Neural progenitor cell (in vitro differentiated cells): Measurements from ENCODE around the gene PPFIA3. TPM values are rescaled to one million over a fixed set of nuclear protein-coding genes. Genes with fewer than 3 reads are reported as not detected.

Experiments used
- DNase-seq: peaks from one replicate; pipeline ENCODE4 v3.0.0-alpha.2; 2016; ENCODE audit warnings: low spot score
- H2AFZ ChIP-seq: fragments of 200-600 bp; sonication (generic); replicated peaks from 2 replicates; pipeline ENCODE4 v1.6.1; 2016; ENCODE audit warnings: antibody characterized with exemption
- H3F3A ChIP-seq: fragments of 200-600 bp; sonication (generic); 2 replicates; pipeline ENCODE4 v1.6.1; 2016; ENCODE audit warnings: antibody characterized with exemption, low read depth
- H3K27ac ChIP-seq: fragments of 200-600 bp; sonication (generic); 2 replicates; pipeline ENCODE4 v1.5.1; 2016; ENCODE audit warnings: mild to moderate bottlenecking
- H3K27me3 ChIP-seq: fragments of 200-600 bp; sonication (generic); 2 replicates; pipeline ENCODE4 v1.6.1; 2016; ENCODE audit warnings: mild to moderate bottlenecking, moderate library complexity
- H3K36me3 ChIP-seq: fragments of 200-600 bp; sonication (generic); 2 replicates; pipeline ENCODE4 v1.5.1; 2016
- H3K4me1 ChIP-seq: fragments of 200-600 bp; sonication (generic); 2 replicates; pipeline ENCODE4 v1.6.1; 2016; ENCODE audit warnings: mixed run types
- H3K4me2 ChIP-seq: fragments of 200-600 bp; sonication (generic); 2 replicates; pipeline ENCODE4 v1.6.1; 2016
- H3K4me3 ChIP-seq: fragments of 200-600 bp; sonication (generic); 2 replicates; pipeline ENCODE4 v1.5.1; 2016
- H3K79me2 ChIP-seq: fragments of 200-600 bp; sonication (generic); 2 replicates; pipeline ENCODE4 v1.6.1; 2016; ENCODE audit warnings: low read depth
- H3K9ac ChIP-seq: fragments of 200-600 bp; sonication (generic); 2 replicates; pipeline ENCODE4 v1.6.1; 2016
- H3K9me3 ChIP-seq: fragments of 200-600 bp; sonication (generic); 2 replicates; pipeline ENCODE4 v1.5.1; 2016; ENCODE audit warnings: low read depth
- H4K20me1 ChIP-seq: fragments of 200-600 bp; sonication (generic); 2 replicates; pipeline ENCODE4 v1.6.1; 2016; ENCODE audit warnings: low read depth
- H3K27ac Mint-ChIP-seq: 3 replicates; pipeline ENCODE4 v1.8.0; 2021; ENCODE audit warnings: mixed read lengths
- H3K27me3 Mint-ChIP-seq: 2 replicates; pipeline ENCODE4 v1.8.0; 2022; ENCODE audit warnings: low read depth, mild to moderate bottlenecking, inconsistent platforms, moderate library complexity, mixed read lengths; ENCODE audit not compliant: insufficient read depth
- H3K36me3 Mint-ChIP-seq: 3 replicates; pipeline ENCODE4 v1.8.0; 2021; ENCODE audit warnings: mixed read lengths
- H3K4me1 Mint-ChIP-seq: 3 replicates; pipeline ENCODE4 v1.8.0; 2021; ENCODE audit warnings: mixed read lengths
- H3K4me3 Mint-ChIP-seq: 3 replicates; pipeline ENCODE4 v1.8.0; 2021; ENCODE audit warnings: mild to moderate bottlenecking, moderate library complexity, mixed read lengths
- H3K9me3 Mint-ChIP-seq: 3 replicates; pipeline ENCODE4 v1.8.0; 2020; ENCODE audit warnings: mixed read lengths
- CTCF ChIP-seq: fragments of 200-600 bp; sonication (generic); IDR thresholded peaks from 2 replicates; pipeline ENCODE4 v1.5.1; 2017; ENCODE audit warnings: antibody characterized with exemption, mild to moderate bottlenecking
- EZH2 ChIP-seq: fragments of 200-600 bp; sonication (generic); IDR thresholded peaks from 2 replicates; pipeline ENCODE4 v1.6.1; 2017; ENCODE audit warnings: antibody characterized with exemption, mild to moderate bottlenecking, moderate library complexity
- EZH2phosphoT487 ChIP-seq: fragments of 200-600 bp; sonication (generic); IDR thresholded peaks from 2 replicates; pipeline ENCODE4 v1.6.1; 2017; ENCODE audit warnings: antibody characterized with exemption
- total RNA-seq: library from RNA; depleted of rRNA; stranded (reverse); fragments of >200 nt; gene quantifications from 2 replicates; pipeline ENCODE4 v1.2.3, GENCODE V29; 2015; ENCODE audit warnings: low replicate concordance

Gene PPFIA3
- total RNA-seq, 1 donor from 2014 or later, result 1.8 TPM

- TF ChIP-seq EZH2phosphoT487 (no peak), EZH2 (no peak), CTCF (no peak)
- H3K27me3 Mint-ChIP-seq, result peaks cover 10% of the 10 kb centered on the region
- Histone ChIP-seq H3K4me1 (peaks cover 4% of the 10 kb centered on the region), H3K4me3 (no peak overlapping the region), H3K4me2 (no peak overlapping the region), H3K79me2 (peaks cover 10% of the 10 kb centered on the region), H3K9me3 (no peaks in the 10 kb centered on the region), H2AFZ (no peak overlapping the region), H3K27ac (no peak overlapping the region), H3F3A (peaks cover 69% of the 10 kb centered on the region), H3K36me3 (no peaks in the 10 kb centered on the region), H4K20me1 (peaks cover 61% of the 10 kb centered on the region), H3K9ac (no peak overlapping the region), H3K27me3 (no peaks in the 10 kb centered on the region)
- H3K27ac Mint-ChIP-seq, result peak overlapping the region; percentile 27
- H3K9me3 Mint-ChIP-seq, result no peaks in the 10 kb centered on the region
- peak overlapping the region; percentile 1 for H3K4me3 Mint-ChIP-seq
- H3K4me1 Mint-ChIP-seq, result peaks cover 10% of the 10 kb centered on the region
- H3K36me3 Mint-ChIP-seq, result peaks cover 31% of the 10 kb centered on the region
- no peak for DNase-seq
These were observed 10.3 kb upstream of the PPFIA3 start for GRCh38 chr19:49109051-49109450.

DNA sequence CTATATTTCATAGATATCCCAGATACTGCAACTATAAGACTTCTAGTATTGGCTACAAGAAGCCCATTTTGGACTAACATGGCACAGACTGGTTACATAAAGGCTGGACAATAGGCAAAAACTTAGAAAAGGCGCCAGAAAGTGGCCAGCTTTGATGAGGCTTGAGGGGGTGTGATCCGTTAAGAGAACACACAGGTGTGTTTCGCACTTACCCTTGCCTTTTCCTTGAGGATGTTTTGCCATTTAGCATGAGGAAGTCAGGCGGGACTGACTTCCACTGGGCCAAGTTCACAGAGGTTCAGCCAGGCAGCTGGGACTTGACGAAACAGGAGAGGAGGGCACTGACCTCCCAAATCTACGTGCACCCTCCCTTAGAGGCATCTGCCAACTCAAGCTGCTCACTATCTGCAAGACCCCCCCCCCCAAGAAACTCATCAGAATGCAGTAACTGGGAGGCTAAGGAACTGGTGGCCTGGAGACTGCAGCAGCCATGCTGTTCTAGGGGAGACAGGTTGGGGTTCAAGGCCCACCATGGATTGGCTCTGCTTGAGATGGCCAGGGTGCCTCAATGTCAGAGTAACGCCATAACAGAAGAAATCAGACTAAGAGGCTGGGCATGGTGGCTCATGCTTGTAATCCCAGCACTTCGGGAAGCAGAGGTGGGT lies 9.6 kb upstream of the PPFIA3 start:
- H3K27ac Mint-ChIP-seq, result peak overlapping the region; percentile 27
- peaks cover 10% of the 10 kb centered on the region for H3K79me2 ChIP-seq
- H3K4me2 ChIP-seq, result no peak overlapping the region

GRCh38 chr19:49110567-49110966 lies 8.8 kb upstream of the PPFIA3 start:
- Histone ChIP-seq H3K79me2 (peaks cover 10% of the 10 kb centered on the region), H3K36me3 (no peaks in the 10 kb centered on the region), H3K9me3 (no peaks in the 10 kb centered on the region), H3K4me1 (peaks cover 4% of the 10 kb centered on the region), H3K27ac (no peak overlapping the region), H3F3A (peaks cover 61% of the 10 kb centered on the region), H3K4me2 (no peak overlapping the region), H3K9ac (no peak overlapping the region), H4K20me1 (peaks cover 53% of the 10 kb centered on the region), H2AFZ (no peak overlapping the region), H3K4me3 (no peak overlapping the region), H3K27me3 (peaks cover 7% of the 10 kb centered on the region)
- H3K36me3 Mint-ChIP-seq, result peaks cover 24% of the 10 kb centered on the region
- H3K27ac Mint-ChIP-seq, result no peak overlapping the region
- H3K27me3 Mint-ChIP-seq, result peaks cover 10% of the 10 kb centered on the region
- TF ChIP-seq CTCF (no peak), EZH2phosphoT487 (no peak), EZH2 (no peak)
- no peak for DNase-seq
- no peaks in the 10 kb centered on the region for H3K9me3 Mint-ChIP-seq
- peaks cover 14% of the 10 kb centered on the region for H3K4me1 Mint-ChIP-seq
- H3K4me3 Mint-ChIP-seq, result no peak overlapping the region

More for the DNA sequence above, 9.6 kb upstream of the PPFIA3 start:
- Histone ChIP-seq H3K4me1 (peaks cover 4% of the 10 kb centered on the region), H3F3A (peaks cover 63% of the 10 kb centered on the region), H2AFZ (no peak overlapping the region), H3K4me3 (no peak overlapping the region), H3K9me3 (no peaks in the 10 kb centered on the region), H3K9ac (no peak overlapping the region), H3K27me3 (no peaks in the 10 kb centered on the region), H3K27ac (no peak overlapping the region), H4K20me1 (peaks cover 56% of the 10 kb centered on the region), H3K36me3 (no peaks in the 10 kb centered on the region)
- Mint-ChIP-seq H3K4me3 (no peak overlapping the region), H3K4me1 (peaks cover 10% of the 10 kb centered on the region), H3K36me3 (peaks cover 30% of the 10 kb centered on the region), H3K9me3 (no peaks in the 10 kb centered on the region), H3K27me3 (peaks cover 10% of the 10 kb centered on the region)
- DNase-seq, result no peak
- TF ChIP-seq EZH2phosphoT487 (no peak), EZH2 (no peak), CTCF (no peak)
